Keratinocyte (primary cell): ENCODE data around the gene PLXNA2. TPM values are rescaled to one million over a fixed set of nuclear protein-coding genes. Genes with fewer than 3 reads are reported as not detected.

Experiments
- DNase-seq: peaks from one replicate; pipeline ENCODE4 v3.0.0-alpha.2; 2011; ENCODE audit warnings: low read depth, missing footprints, low spot score
- FAIRE-seq: peaks from 2 replicates; lab custom pipeline; 2011; peaks lifted over from hg19 to GRCh38; lab: Jason Lieb, UNC
- H2AFZ ChIP-seq: 2 replicates; pipeline ENCODE4 v1.6.0; 2012; ENCODE audit warnings: low read length, control low read depth, inconsistent platforms; ENCODE audit not compliant: control insufficient read depth
- H3K27ac ChIP-seq: 2 replicates; pipeline ENCODE4 v1.5.1; 2011; ENCODE audit warnings: low read length; ENCODE audit not compliant: control insufficient read depth, insufficient read depth
- H3K27me3 ChIP-seq: 3 replicates; pipeline ENCODE4 v1.6.0; 2011; ENCODE audit warnings: low read length; ENCODE audit not compliant: control insufficient read depth, insufficient read depth; ENCODE audit errors: extremely low read depth
- H3K36me3 ChIP-seq, 2 experiments: 2 replicates in 1 of 2; 3 replicates in 1 of 2; pipeline ENCODE4 v1.5.1; 2011; ENCODE audit warnings: low read length in 2 of 2, mild to moderate bottlenecking in 1 of 2; ENCODE audit not compliant: control insufficient read depth in 2 of 2, insufficient read depth in 2 of 2; ENCODE audit errors: extremely low read depth in 1 of 2
- H3K4me1 ChIP-seq: 3 replicates; pipeline ENCODE4 v1.5.1; 2011; ENCODE audit warnings: low read length; ENCODE audit not compliant: control insufficient read depth, insufficient read depth; ENCODE audit errors: extremely low read depth
- H3K4me2 ChIP-seq: 3 replicates; pipeline ENCODE4 v1.6.0; 2011; ENCODE audit warnings: low read depth, low read length; ENCODE audit not compliant: control insufficient read depth, insufficient read depth; ENCODE audit errors: extremely low read depth
- H3K4me3 ChIP-seq, 3 experiments: fragments of 200-600 bp in 1 of 3; sonication (generic) in 1 of 3; 2 replicates in 2 of 3; 3 replicates in 1 of 3; pipeline ENCODE4 v1.5.1; 2011 to 2016; ENCODE audit warnings: low read length in 3 of 3, mild to moderate bottlenecking in 3 of 3, control low read depth in 2 of 3, inconsistent platforms in 1 of 3, low read depth in 1 of 3, mixed read lengths in 1 of 3, mixed run types in 1 of 3, moderate library complexity in 1 of 3; ENCODE audit not compliant: control insufficient read depth in 2 of 3, insufficient read depth in 2 of 3; ENCODE audit errors: extremely low read depth in 1 of 3
- H3K79me2 ChIP-seq: 2 replicates; pipeline ENCODE4 v1.6.0; 2012; ENCODE audit warnings: low read length; ENCODE audit not compliant: control insufficient read depth, insufficient read depth
- H3K9ac ChIP-seq: 3 replicates; pipeline ENCODE4 v1.6.0; 2011; ENCODE audit warnings: low read length; ENCODE audit not compliant: control insufficient read depth, insufficient read depth; ENCODE audit errors: extremely low read depth
- H3K9me1 ChIP-seq: 3 replicates; pipeline ENCODE4 v1.6.0; 2011; ENCODE audit warnings: low read length; ENCODE audit not compliant: control insufficient read depth, insufficient read depth; ENCODE audit errors: extremely low read depth
- H3K9me3 ChIP-seq: 2 replicates; pipeline ENCODE4 v1.5.1; 2012; ENCODE audit warnings: low read depth, low read length; ENCODE audit not compliant: control insufficient read depth
- H4K20me1 ChIP-seq: 3 replicates; pipeline ENCODE4 v1.6.0; 2011; ENCODE audit warnings: low read length; ENCODE audit not compliant: control insufficient read depth, insufficient read depth; ENCODE audit errors: extremely low read depth
- CTCF ChIP-seq, 3 experiments: IDR thresholded peaks in 1 of 3; conservative IDR thresholded peaks in 1 of 3; optimal IDR thresholded peaks in 1 of 3; 2 replicates in 2 of 3; 3 replicates in 1 of 3; pipeline versions ENCODE3 to v1.5.1; 2011; ENCODE audit warnings: low read length in 3 of 3, mild to moderate bottlenecking in 3 of 3, moderate library complexity in 2 of 3, control low read depth in 1 of 3, inconsistent platforms in 1 of 3; ENCODE audit not compliant: insufficient read depth in 2 of 3; ENCODE audit errors: extremely low read depth in 1 of 3
- EZH2 ChIP-seq: IDR thresholded peaks from one replicate; pipeline ENCODE4 v1.6.1; 2012; ENCODE audit warnings: inconsistent platforms, mild to moderate bottlenecking, low read length, moderate library complexity
- dilution Hi-C: fragments of 300-500 bp; cut with MboI; formaldehyde crosslinking; loops from one replicate; pipeline ENCODE4 v1.7.0; 2020; ENCODE audit warnings: low sequenced_read_pairs; ENCODE audit not compliant: extremely low pct_ligation_motif_present
- polyA plus RNA-seq, 5 experiments: library from polyadenylated mRNA; depleted of rRNA in 3 of 5; stranded (reverse) in 3 of 5; stranded (forward) in 1 of 5; unstranded in 1 of 5; fragments of >200 nt; gene quantifications; 1 replicate in 1 of 5; 2 replicates in 3 of 5; 3 replicates in 1 of 5; pipeline versions ENCODE4 v1.2.1 to v1.2.3, GENCODE V29; 2011 to 2012; ENCODE audit warnings: missing spikeins in 2 of 5, low read depth in 1 of 5, low replicate concordance in 1 of 5

The PLXNA2 gene
- polyA plus RNA-seq, 1 donor (not counting 4 experiments of a cell fraction or from before 2014, with no cell fraction given) = 6.7 TPM

DNA sequence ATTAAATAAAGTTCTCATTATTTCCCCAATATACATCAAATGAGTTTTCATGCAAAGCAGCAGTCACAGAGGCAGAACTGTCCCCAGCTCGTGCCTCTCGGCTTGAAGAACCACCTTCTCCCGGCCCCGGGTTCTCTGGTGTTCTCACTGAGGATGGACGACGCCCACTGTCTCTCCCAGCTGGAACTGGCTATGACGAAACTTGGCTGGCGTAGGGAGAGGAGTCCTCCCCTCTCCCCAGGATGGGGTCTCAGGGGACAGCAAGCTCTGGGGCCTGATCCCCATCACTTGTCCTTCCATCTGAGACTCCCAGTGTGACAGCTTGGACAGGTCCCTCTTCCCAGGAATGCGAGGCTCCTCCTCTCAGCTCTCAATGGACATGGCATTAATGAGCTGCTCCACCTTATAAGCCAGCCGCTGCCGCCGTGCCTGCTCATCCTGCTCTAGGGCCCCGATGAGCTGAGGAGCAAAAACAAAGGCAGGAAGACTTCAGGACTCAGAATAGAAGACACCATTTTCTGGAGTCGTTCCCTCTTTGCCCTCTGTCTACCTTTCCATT lies 217.2 kb downstream of the PLXNA2 start:
- peaks cover 3% of the 10 kb centered on the region for H3K4me1 ChIP-seq
- dilution Hi-C loops = no loop called here
- FAIRE-seq = no peak

GRCh38 chr1:208025031-208025430 lies 219.2 kb downstream of the PLXNA2 start:
- no peak for FAIRE-seq
- dilution Hi-C loops = no loop called here

More for the DNA sequence above, 217.2 kb downstream of the PLXNA2 start:
- Histone ChIP-seq H2AFZ (no peak overlapping the region), H3K9me3 (no peaks in the 10 kb centered on the region), H3K4me2 (no peak overlapping the region), H3K9me1 (no peaks in the 10 kb centered on the region), H3K9ac (no peak overlapping the region), H3K36me3 (peaks cover 20 to 32% of the 10 kb centered on the region in 2 experiments), H3K79me2 (no peaks in the 10 kb centered on the region), H3K27ac (no peak overlapping the region), H4K20me1 (no peaks in the 10 kb centered on the region), H3K27me3 (no peaks in the 10 kb centered on the region), H3K4me3 (no peak overlapping the region)
- TF ChIP-seq EZH2 = no peak
- TF ChIP-seq CTCF (optimal IDR thresholded peaks at IDR 0.05 in 1 of 3, IDR thresholded peaks at IDR 0.05 in 1 of 3, conservative IDR thresholded peaks at IDR 0.05 in 1 of 3; ENCODE audit: extremely low read depth in 1 of 3, insufficient read depth in 2 of 3, low read length in 3 of 3) = no peak
- no peak for DNase-seq

More at GRCh38 chr1:208025031-208025430, 219.2 kb downstream of the PLXNA2 start:
- Histone ChIP-seq H3K4me2 (no peak overlapping the region), H3K9me1 (no peaks in the 10 kb centered on the region), H3K79me2 (no peaks in the 10 kb centered on the region), H3K9ac (no peak overlapping the region), H3K4me1 (peaks cover 1% of the 10 kb centered on the region), H3K27me3 (no peaks in the 10 kb centered on the region), H3K9me3 (no peaks in the 10 kb centered on the region), H2AFZ (no peak overlapping the region), H4K20me1 (no peaks in the 10 kb centered on the region), H3K27ac (no peak overlapping the region), H3K4me3 (no peak overlapping the region), H3K36me3 (peaks cover 13 to 18% of the 10 kb centered on the region in 2 experiments)
- no peak for DNase-seq
- TF ChIP-seq CTCF (optimal IDR thresholded peaks at IDR 0.05 in 1 of 3, IDR thresholded peaks at IDR 0.05 in 1 of 3, conservative IDR thresholded peaks at IDR 0.05 in 1 of 3; ENCODE audit: extremely low read depth in 1 of 3, insufficient read depth in 2 of 3, low read length in 3 of 3) (no peak), EZH2 (no peak)
